ENCODE data around the gene ZNF211. TPM values are rescaled to one million over a fixed set of nuclear protein-coding genes. Genes with fewer than 3 reads are reported as not detected.

Gene ZNF211
- total RNA-seq, 2 donors from 2014 or later, result 9.9 to 12.4 TPM

DNA sequence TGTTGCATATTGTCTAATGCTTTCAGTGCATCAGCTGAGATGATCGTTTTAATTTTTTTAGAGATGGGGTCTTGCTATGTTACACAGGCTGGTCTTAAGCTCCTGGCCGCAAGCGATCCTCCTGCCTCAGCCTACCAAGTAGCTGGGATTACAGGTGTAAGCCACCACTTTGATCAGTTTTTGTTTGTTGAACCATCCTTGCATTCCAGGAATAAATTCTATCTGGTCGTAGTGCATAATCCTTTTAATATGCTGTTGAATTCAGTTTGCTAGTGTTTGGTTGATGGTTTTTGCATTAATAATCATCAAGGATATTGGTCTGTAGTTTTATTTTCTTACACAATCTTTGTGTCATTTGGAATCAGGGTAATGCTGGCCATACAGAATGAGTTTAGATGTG, 4.4 kb downstream of the ZNF211 start:
- no peak overlapping the region for H3K4me3 Mint-ChIP-seq
- peaks cover 32% of the 10 kb centered on the region for H3K9me3 Mint-ChIP-seq
- H3K27me3 Mint-ChIP-seq, result no peaks in the 10 kb centered on the region
- ATAC-seq, result no peak
- peaks cover 19 to 28% of the 10 kb centered on the region in 2 donors for H3K4me1 Mint-ChIP-seq (ENCODE audit: low read depth in 2 of 2)
- peaks cover 80% of the 10 kb centered on the region for H3K36me3 Mint-ChIP-seq
- no peak for DNase-seq (ENCODE audit: low spot score)
- H3K27ac Mint-ChIP-seq, result no peak overlapping the region

DNA sequence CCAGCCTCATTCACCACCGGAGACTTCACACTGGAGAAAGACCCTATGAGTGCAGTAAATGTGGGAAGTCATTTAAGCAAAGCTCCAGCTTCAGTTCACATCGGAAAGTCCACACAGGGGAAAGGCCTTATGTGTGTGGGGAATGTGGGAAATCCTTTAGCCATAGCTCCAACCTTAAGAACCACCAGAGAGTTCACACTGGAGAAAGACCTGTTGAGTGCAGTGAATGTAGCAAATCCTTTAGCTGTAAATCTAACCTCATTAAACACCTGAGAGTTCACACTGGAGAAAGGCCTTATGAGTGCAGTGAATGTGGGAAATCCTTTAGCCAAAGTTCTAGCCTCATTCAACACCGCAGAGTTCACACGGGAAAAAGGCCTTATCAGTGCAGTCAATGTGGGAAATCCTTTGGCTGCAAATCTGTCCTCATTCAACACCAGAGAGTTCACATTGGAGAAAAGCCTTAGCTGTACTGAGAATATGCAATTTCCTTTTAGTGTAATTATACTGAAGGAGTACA, 8.8 kb downstream of the ZNF211 start:
- no peak for ATAC-seq
- Mint-ChIP-seq H3K36me3 (peaks cover 74% of the 10 kb centered on the region), H3K4me1 (ENCODE audit: low read depth in 2 of 2) (no peaks in the 10 kb centered on the region), H3K9me3 (peaks cover 29% of the 10 kb centered on the region), H3K27me3 (no peaks in the 10 kb centered on the region), H3K27ac (no peak overlapping the region), H3K4me3 (no peak overlapping the region)
- DNase-seq (ENCODE audit: low spot score), result no peak

DNA sequence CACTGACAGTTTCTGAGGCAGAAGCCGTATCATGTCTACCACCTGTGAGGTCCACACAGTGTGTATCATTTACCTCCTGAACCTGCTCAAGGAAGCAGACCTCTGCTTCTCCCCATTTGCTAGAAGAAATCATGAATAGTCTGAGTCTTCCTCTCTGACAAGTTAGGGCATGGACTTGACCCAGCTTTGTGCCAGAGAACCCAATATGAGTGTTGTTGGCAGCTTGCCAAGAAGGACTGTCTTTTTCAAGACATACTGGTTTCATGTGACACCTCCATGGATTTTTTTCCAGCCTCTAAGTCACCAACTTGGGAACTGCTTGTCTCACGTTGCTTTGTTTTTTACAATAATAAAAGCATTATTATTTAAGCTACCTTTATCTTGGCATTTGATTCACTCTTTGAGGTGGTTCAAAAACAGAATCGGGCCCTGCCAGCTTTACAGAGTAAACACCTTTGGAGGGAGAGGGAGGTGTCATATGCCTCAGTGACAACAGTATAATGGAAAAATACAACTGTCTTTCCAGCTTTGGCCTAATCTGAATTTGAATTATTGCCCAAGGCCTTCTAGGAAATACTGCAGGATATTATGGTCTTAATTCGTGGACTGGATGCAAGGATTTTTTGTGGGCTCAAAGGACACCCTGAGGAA, 9.6 kb downstream of the ZNF211 start:
- Mint-ChIP-seq H3K36me3 (peaks cover 74% of the 10 kb centered on the region), H3K4me3 (no peak overlapping the region), H3K27ac (no peak overlapping the region), H3K27me3 (no peaks in the 10 kb centered on the region), H3K9me3 (peaks cover 24% of the 10 kb centered on the region), H3K4me1 (ENCODE audit: low read depth in 2 of 2) (no peaks in the 10 kb centered on the region)
- DNase-seq (ENCODE audit: low spot score), result no peak
- no peak for ATAC-seq

DNA sequence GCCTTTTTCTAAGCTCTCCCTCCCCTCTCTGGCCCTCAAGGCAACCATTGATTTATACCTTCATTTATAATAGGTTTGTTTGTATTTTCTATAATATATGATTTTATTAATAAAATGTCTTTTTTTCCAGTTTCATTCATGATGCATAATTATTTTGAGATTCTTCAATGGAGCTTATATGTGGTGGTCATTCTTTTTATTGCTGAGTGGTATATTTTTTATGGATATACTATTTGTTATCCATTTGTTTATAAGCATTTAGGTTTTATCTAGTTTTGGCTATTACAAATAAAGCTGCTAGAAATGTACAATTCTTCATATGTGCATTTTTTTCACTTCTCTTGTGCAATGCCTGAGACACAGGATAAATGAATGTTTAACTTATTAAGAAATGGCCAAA, 10.8 kb downstream of the ZNF211 start:
- Mint-ChIP-seq H3K36me3 (peaks cover 72% of the 10 kb centered on the region), H3K9me3 (peaks cover 24% of the 10 kb centered on the region), H3K4me3 (no peak overlapping the region), H3K4me1 (ENCODE audit: low read depth in 2 of 2) (no peaks in the 10 kb centered on the region), H3K27me3 (no peaks in the 10 kb centered on the region), H3K27ac (no peak overlapping the region)
- no peak for ATAC-seq
- no peak for DNase-seq (ENCODE audit: low spot score)

DNA sequence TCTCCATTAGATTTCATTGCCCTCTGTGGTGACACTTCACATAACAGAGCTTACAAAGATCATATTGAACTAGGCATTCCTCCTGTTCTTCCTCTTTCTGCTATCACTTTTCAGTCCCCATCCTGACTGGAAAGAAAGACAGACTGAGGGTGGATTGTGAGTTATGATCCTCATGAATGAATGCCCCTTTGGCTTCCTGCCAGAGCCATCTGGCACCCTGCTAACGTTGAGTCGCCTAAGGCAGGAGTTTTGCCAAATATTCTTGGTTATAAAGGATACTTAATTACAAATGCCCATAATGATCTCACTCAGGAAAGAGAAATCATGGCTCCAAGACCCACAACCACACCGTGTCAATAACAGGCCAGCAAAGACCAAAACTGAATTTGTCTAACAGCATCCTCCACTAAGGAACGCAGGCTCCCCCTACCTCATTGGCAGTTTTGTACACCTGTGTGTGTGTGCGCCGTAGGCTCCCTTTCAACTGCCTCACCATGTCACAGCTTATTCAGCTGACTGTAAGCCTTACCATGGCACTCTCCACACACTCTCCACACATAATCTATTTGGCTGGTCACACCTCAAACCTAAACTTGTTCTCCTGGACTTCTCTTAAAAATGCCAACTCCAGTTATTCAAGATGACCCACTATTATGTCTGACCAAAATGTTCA, 15.5 kb downstream of the ZNF211 start:
- DNase-seq (ENCODE audit: low spot score), result no peak
- no peak overlapping the region for H3K27ac Mint-ChIP-seq
- peaks cover 40% of the 10 kb centered on the region for H3K36me3 Mint-ChIP-seq
- H3K27me3 Mint-ChIP-seq, result peaks cover 10 to 11% of the 10 kb centered on the region in 2 donors
- ATAC-seq, result no peak
- peaks cover 7 to 11% of the 10 kb centered on the region in 2 donors for H3K4me1 Mint-ChIP-seq (ENCODE audit: low read depth in 2 of 2)
- H3K4me3 Mint-ChIP-seq, result no peak overlapping the region
- H3K9me3 Mint-ChIP-seq, result peaks cover 28% of the 10 kb centered on the region

DNA sequence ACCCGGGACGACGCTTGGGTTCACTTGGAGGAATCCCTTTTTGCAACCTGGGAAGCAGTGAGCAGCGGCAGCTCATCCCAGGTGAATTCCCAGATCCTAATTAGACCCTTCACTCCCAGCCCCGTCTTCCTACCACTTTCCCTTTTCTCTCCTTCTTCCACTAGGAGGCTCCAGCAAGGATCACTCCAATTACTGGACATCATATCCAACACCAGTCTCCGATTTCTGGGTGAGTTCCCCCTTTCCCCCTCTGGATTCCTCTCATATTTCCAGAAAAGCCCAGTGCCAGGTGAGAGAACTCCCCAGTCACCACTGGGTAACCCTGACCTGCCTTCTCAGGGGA, 18.7 kb downstream of the ZNF211 start:
- DNase-seq (ENCODE audit: low spot score) (no peak), ATAC-seq (no peak)
- Mint-ChIP-seq H3K4me1 (ENCODE audit: low read depth in 2 of 2) (peaks cover 7 to 11% of the 10 kb centered on the region in 2 donors), H3K27ac (peak overlapping the region in 1 of 2 donors; percentile 70), H3K4me3 (peak overlapping the region; percentile 23), H3K27me3 (peaks cover 20 to 31% of the 10 kb centered on the region in 2 donors), H3K9me3 (peaks cover 45% of the 10 kb centered on the region), H3K36me3 (peaks cover 55% of the 10 kb centered on the region)

DNA sequence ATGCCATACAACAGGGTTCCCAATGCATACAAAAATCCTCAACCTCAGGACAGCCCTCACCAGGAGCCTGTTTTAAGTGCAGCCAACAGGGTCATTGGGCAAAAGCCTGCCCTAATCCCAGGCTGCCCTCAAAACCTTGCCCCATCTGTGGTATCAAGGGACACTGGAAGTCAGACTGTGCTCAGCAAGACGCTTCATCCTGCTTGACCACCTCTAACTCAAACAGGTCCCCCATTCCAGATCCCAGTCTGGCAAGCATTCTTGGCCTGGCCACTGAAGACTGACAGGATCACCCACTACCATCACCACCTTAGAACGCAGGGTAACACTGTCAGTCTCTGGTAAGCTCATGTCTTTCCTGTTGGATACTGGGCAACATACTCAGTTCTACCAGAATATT, 20.7 kb downstream of the ZNF211 start:
- no peak for DNase-seq (ENCODE audit: low spot score)
- Mint-ChIP-seq H3K27ac (no peak overlapping the region), H3K36me3 (peaks cover 39% of the 10 kb centered on the region), H3K27me3 (peaks cover 21 to 31% of the 10 kb centered on the region in 2 donors), H3K9me3 (peaks cover 41% of the 10 kb centered on the region), H3K4me1 (ENCODE audit: low read depth in 2 of 2) (peaks cover 7 to 11% of the 10 kb centered on the region in 2 donors), H3K4me3 (no peak overlapping the region)
- ATAC-seq, result no peak

DNA sequence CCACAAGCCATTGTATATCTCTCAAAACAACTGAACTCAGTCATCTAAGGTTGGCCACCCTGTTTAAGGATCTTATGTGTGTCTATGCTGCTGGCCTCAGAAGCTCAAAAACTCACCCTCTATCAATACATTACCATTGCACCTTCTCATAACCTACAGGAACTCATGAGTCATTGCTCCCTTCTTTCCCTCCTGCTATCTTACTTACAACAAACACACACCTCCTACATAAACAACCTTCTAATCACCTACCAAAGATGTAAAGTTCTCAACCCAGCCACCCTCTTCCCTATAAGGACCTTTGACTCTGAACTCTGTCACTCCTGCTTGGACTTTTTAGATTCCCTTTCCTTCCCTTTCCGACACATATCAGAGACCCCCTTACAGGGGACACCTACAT, 22.5 kb downstream of the ZNF211 start:
- Mint-ChIP-seq H3K9me3 (peaks cover 37% of the 10 kb centered on the region), H3K27ac (no peak overlapping the region), H3K4me1 (ENCODE audit: low read depth in 2 of 2) (peaks cover 7 to 11% of the 10 kb centered on the region in 2 donors), H3K4me3 (no peak overlapping the region), H3K27me3 (peaks cover 27 to 44% of the 10 kb centered on the region in 2 donors), H3K36me3 (peaks cover 45% of the 10 kb centered on the region)
- ATAC-seq (no peak), DNase-seq (ENCODE audit: low spot score) (no peak)

DNA sequence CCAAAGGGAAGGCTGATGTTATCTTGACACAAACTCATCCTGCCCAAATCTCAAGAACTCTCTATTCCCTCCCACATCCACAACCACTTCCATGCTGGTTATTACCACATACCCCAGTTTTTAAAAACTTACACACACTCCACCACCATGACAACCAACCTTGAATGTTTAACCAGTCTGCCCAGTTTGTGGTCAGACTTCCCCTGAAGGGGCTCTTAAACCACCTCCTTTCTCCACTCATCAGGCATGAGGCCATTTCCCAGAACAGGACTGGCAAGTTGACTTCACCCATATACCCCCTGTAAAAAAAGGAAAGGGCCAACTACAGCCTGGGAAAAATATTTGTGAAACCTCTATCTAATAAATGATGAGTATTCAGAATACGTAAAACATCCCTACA, 23.4 kb downstream of the ZNF211 start:
- peaks cover 44% of the 10 kb centered on the region for H3K36me3 Mint-ChIP-seq
- H3K27ac Mint-ChIP-seq, result no peak overlapping the region
- H3K9me3 Mint-ChIP-seq, result peaks cover 40% of the 10 kb centered on the region
- peaks cover 6 to 9% of the 10 kb centered on the region in 2 donors for H3K4me1 Mint-ChIP-seq (ENCODE audit: low read depth in 2 of 2)
- H3K4me3 Mint-ChIP-seq, result no peak overlapping the region
- no peak for ATAC-seq
- H3K27me3 Mint-ChIP-seq, result peaks cover 34 to 54% of the 10 kb centered on the region in 2 donors
- DNase-seq (ENCODE audit: low spot score), result no peak

DNA sequence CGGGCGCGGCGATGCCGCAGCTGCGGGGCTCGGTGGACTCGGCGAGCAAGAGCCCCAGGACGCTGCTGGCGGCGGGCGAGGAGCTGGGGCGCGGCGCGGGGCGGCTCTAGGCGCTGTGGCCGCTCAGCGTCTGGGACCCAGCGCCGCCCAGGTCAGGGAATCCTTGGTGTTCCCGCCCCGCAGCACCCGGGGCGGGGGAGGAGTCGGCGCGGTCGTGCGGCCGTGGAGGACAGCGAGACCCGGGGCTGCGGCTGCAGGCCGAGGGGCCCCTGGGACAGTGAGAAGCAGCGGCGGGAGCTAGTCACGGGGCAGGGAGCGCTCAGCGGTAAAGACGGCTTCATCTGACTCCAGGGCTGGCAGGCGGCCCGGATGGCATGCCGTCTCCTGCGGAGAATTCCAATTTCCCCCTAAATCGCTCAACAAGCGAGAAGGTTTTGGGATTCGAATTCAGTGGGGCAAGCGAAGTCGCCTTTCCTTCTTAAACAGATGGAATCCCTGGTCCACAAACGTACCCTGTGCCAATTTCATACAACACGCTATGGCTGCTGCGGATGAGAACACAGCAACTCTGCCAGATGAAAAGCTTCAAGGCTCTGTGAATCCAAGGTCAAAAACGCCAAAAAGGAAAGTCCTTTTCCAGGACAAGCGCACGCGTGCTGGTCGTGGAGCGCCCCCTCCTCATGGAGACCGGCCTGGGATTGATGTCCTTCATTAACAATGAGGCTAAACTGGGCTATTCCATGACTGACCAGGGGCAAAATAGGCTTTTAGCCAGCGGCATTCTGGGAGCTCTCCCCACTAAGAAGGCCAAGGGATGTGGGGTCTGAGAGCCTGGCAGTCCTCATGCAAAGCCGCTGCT, 31.5 kb downstream of the ZNF211 start:
- peaks cover 0 to 3% of the 10 kb centered on the region in 2 donors for H3K4me1 Mint-ChIP-seq (ENCODE audit: low read depth in 2 of 2)
- ATAC-seq (peak in 1 of 2 donors; percentile 65), DNase-seq (ENCODE audit: low spot score) (no peak)
- H3K36me3 Mint-ChIP-seq, result peaks cover under 1% of the 10 kb centered on the region
- peaks cover 23 to 26% of the 10 kb centered on the region in 2 donors for H3K27me3 Mint-ChIP-seq
- H3K9me3 Mint-ChIP-seq, result peaks cover 3% of the 10 kb centered on the region
- peak overlapping the region; percentile 67 for H3K4me3 Mint-ChIP-seq
- no peak overlapping the region for H3K27ac Mint-ChIP-seq

DNA sequence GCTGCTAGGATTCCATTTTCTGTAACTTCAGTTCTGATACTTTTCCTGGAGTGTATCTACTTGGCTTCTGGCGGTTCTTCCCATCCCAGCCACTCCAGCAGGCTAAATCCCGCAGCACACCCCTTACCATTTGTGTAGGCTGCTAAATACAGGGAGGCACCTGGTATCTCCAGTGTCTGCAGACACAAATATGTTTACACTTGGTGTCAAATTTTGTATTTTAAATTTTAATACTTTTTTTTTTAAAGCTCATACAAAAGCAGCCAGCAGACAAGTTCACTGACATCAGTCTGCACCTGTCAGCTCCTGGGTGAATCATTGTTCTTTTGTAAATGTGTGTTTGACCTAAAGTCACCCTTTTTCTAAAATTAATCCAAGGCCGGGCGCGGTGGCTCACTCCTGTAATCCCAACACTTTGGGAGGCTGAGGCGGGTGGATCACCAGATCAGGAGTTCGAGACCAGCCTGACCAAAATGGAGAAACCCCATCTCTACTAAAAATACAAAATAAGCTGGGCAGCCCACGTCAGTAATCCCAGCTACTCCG, 32.4 kb downstream of the ZNF211 start:
- H3K27me3 Mint-ChIP-seq, result peaks cover 18 to 20% of the 10 kb centered on the region in 2 donors
- no peaks in the 10 kb centered on the region for H3K36me3 Mint-ChIP-seq
- H3K27ac Mint-ChIP-seq, result no peak overlapping the region
- no peak for DNase-seq (ENCODE audit: low spot score)
- no peak overlapping the region for H3K4me3 Mint-ChIP-seq
- peaks cover 3% of the 10 kb centered on the region for H3K9me3 Mint-ChIP-seq
- ATAC-seq, result no peak
- peaks cover 0 to 3% of the 10 kb centered on the region in 2 donors for H3K4me1 Mint-ChIP-seq (ENCODE audit: low read depth in 2 of 2)

DNA sequence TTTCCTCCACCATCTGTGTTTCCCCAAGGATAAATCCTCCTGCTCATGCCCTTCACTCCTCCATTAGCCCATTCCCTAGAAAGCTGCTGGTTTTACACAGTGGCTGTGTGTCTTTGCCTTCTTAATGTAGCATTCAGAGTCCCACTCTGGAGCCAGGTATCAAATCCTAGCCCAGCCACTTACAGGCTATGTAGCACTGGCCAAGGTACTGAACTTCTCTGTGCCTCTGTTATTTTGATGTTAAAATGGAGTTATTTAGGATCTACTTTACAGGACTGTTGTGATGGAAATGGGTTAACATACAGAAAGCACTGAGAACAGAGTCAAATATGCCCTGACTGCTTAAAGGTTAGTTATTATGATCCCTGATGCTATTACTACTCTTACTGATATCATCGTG, 34.3 kb downstream of the ZNF211 start:
- H3K4me3 Mint-ChIP-seq, result no peak overlapping the region
- ATAC-seq, result no peak
- H3K4me1 Mint-ChIP-seq (ENCODE audit: low read depth in 2 of 2), result peaks cover 0 to 3% of the 10 kb centered on the region in 2 donors
- peaks cover 4% of the 10 kb centered on the region for H3K9me3 Mint-ChIP-seq
- no peak overlapping the region for H3K27ac Mint-ChIP-seq
- peaks cover 15% of the 10 kb centered on the region in 2 donors for H3K27me3 Mint-ChIP-seq
- no peak for DNase-seq (ENCODE audit: low spot score)
- H3K36me3 Mint-ChIP-seq, result peaks cover 4% of the 10 kb centered on the region

DNA sequence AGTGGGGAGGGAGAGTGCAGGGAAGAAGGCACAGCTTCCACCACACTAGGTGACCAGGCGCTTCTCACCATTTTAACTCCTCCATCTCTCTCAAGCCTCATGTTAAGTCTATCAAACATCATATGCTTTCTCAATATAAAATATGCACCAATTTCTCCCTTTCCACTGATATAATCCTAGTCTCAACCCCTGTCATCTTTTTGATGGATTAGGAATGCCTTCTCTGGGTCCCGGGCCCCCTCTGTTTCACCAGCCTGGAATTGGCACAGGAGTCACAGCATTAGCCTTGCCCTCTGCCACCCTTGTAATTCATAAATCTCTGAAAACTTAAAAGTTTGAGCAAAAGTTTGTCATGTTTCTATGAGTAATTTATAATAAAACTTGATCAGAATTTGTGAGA, 35.7 kb downstream of the ZNF211 start, which contains the start of gene ZSCAN4:
Gene ZSCAN4, plus strand, starts transcription at position 301 of the 400 bp plus-strand sequence. CDS start 7,211 bp downstream, outside the sequence.
- no peak for ATAC-seq
- no peak within 1 kb of the TSS for H3K4me3 Mint-ChIP-seq

More for the DNA sequence above, 35.7 kb downstream of the ZNF211 start, which contains the start of gene ZSCAN4:
- no peak for DNase-seq (ENCODE audit: low spot score)
- peaks cover 0 to 3% of the 10 kb centered on the region in 2 donors for H3K4me1 Mint-ChIP-seq (ENCODE audit: low read depth in 2 of 2)
- H3K9me3 Mint-ChIP-seq, result peaks cover 4% of the 10 kb centered on the region
- H3K27me3 Mint-ChIP-seq, result peaks cover 14 to 15% of the 10 kb centered on the region in 2 donors
- H3K36me3 Mint-ChIP-seq, result peaks cover 4% of the 10 kb centered on the region
- H3K27ac Mint-ChIP-seq, result no peak within 1 kb of the TSS

All from natural killer cell treated with Interleukin-12 subunit alpha and Interleukin-12 subunit beta and Interleukin-15 and Interleukin-18, amount 100 ng/mL, for 72 hours (primary cell).